Progenitor cell of endocrine pancreas (in vitro differentiated cells): Measurements from ENCODE around the gene FBP1. TPM values are rescaled to one million over a fixed set of nuclear protein-coding genes. Genes with fewer than 3 reads are reported as not detected.

Experiments
- DNase-seq: peaks from one replicate; pipeline ENCODE4 v3.0.0; 2021; ENCODE audit warnings: low spot score; ENCODE audit not compliant: unreplicated experiment
- H3K27ac Mint-ChIP-seq: 2 replicates; pipeline ENCODE4 v1.8.0; 2021; ENCODE audit warnings: mild to moderate bottlenecking, moderate library complexity, mixed read lengths
- H3K27me3 Mint-ChIP-seq: 2 replicates; pipeline ENCODE4 v1.8.0; 2021; ENCODE audit warnings: mixed read lengths
- H3K36me3 Mint-ChIP-seq: 2 replicates; pipeline ENCODE4 v1.8.0; 2022; ENCODE audit warnings: mixed read lengths; ENCODE audit not compliant: insufficient read depth
- H3K4me1 Mint-ChIP-seq: 2 replicates; pipeline ENCODE4 v1.8.0; 2021; ENCODE audit warnings: low read depth, mixed read lengths
- H3K4me3 Mint-ChIP-seq: 2 replicates; pipeline ENCODE4 v1.8.0; 2021; ENCODE audit warnings: low read depth, mild to moderate bottlenecking, moderate library complexity, mixed read lengths
- H3K9me3 Mint-ChIP-seq: 2 replicates; pipeline ENCODE4 v1.8.0; 2021; ENCODE audit warnings: low read depth, mixed read lengths
- CTCF ChIP-seq: fragments of 200-600 bp; sonication (generic); IDR thresholded peaks from one replicate; pipeline ENCODE4 v1.5.0; 2021; ENCODE audit warnings: antibody characterized with exemption, mild to moderate bottlenecking; ENCODE audit not compliant: unreplicated experiment
- long read RNA-seq: library from polyadenylated mRNA; unstranded; transcript quantifications from one replicate; pipeline ENCODE4 v2.0.0, GENCODE V29; 2020
- total RNA-seq: library from RNA; stranded (reverse); gene quantifications from 2 replicates; pipeline ENCODE4 v1.2.1, GENCODE V29; 2021

FBP1 gene
- total RNA-seq = 4.6 and 6.0 TPM in 2 replicates
- long read RNA-seq, transcript FBP1-201 (7 exons, 1,462 nt) = major isoform, 5 of 9 reads
- long read RNA-seq, partial matches to known transcripts = 0 of 9 reads
- long read RNA-seq, other reads (novel, unspliced or antisense) = 3 of 9 reads

GRCh38 chr9:94639061-94639998, at the start of gene FBP1:
FBP1 (minus strand) TSS chr9:94639518; CDS start chr9:94639310, 208 bp downstream.
- peaks cover 52% of the 10 kb centered on the region for H3K27me3 Mint-ChIP-seq

GRCh38 chr9:94687451-94687850, 48.1 kb upstream of the FBP1 start:
- no peak overlapping the region for H3K4me3 Mint-ChIP-seq
- H3K27me3 Mint-ChIP-seq = no peaks in the 10 kb centered on the region
- H3K36me3 Mint-ChIP-seq = no peaks in the 10 kb centered on the region
- no peak overlapping the region for H3K27ac Mint-ChIP-seq
- no peak for TF ChIP-seq CTCF
- DNase-seq = no peak
- no peaks in the 10 kb centered on the region for H3K9me3 Mint-ChIP-seq
- H3K4me1 Mint-ChIP-seq = peaks cover 3% of the 10 kb centered on the region

More at GRCh38 chr9:94639061-94639998, at the start of gene FBP1:
- Mint-ChIP-seq H3K9me3 (no peaks in the 10 kb centered on the region), H3K4me3 (peak within 1 kb of the TSS; percentile 84), H3K36me3 (no peaks in the 10 kb centered on the region), H3K27ac (peak within 1 kb of the TSS; percentile 82), H3K4me1 (peaks cover 6% of the 10 kb centered on the region)
- DNase-seq = no peak
- TF ChIP-seq CTCF = no peak

GRCh38 chr9:94685359-94685758, 46.0 kb upstream of the FBP1 start:
- Mint-ChIP-seq H3K9me3 (no peaks in the 10 kb centered on the region), H3K4me1 (no peaks in the 10 kb centered on the region), H3K36me3 (no peaks in the 10 kb centered on the region), H3K27ac (no peak overlapping the region), H3K27me3 (peaks cover 3% of the 10 kb centered on the region), H3K4me3 (no peak overlapping the region)
- DNase-seq = no peak
- no peak for TF ChIP-seq CTCF

GRCh38 chr9:94681508-94681907, 42.2 kb upstream of the FBP1 start:
- peak; percentile 76 for TF ChIP-seq CTCF
- H3K4me3 Mint-ChIP-seq = no peak overlapping the region
- no peak overlapping the region for H3K27ac Mint-ChIP-seq
- peak; percentile 46 for DNase-seq
- peaks cover 15% of the 10 kb centered on the region for H3K27me3 Mint-ChIP-seq
- no peaks in the 10 kb centered on the region for H3K4me1 Mint-ChIP-seq
- H3K9me3 Mint-ChIP-seq = no peaks in the 10 kb centered on the region
- no peaks in the 10 kb centered on the region for H3K36me3 Mint-ChIP-seq

- Mint-ChIP-seq H3K27ac (no peak overlapping the region), H3K36me3 (no peaks in the 10 kb centered on the region), H3K27me3 (peaks cover 15% of the 10 kb centered on the region), H3K9me3 (no peaks in the 10 kb centered on the region), H3K4me3 (no peak overlapping the region), H3K4me1 (no peaks in the 10 kb centered on the region)
- no peak for TF ChIP-seq CTCF
- no peak for DNase-seq
Measured at GRCh38 chr9:94680621-94681020, 41.3 kb upstream of the FBP1 start.
